Lower leg skin (tissue), 3 donors: ENCODE measurements around the gene BCL11A.

Source experiments
- CTCF ChIP-seq, 3 donors: fragments of 450-650 bp; IDR thresholded peaks; one replicate each; pipeline ENCODE4 v1.5.1; 2016; ENCODE audit warnings: antibody characterized with exemption in 3 of 3, mild to moderate bottlenecking in 3 of 3, moderate library complexity in 2 of 3
- POLR2A ChIP-seq, 2 donors: fragments of 450-650 bp; IDR thresholded peaks; one replicate each; pipeline ENCODE4 v1.6.1; 2016 to 2017; ENCODE audit warnings: antibody characterized with exemption in 2 of 2, mild to moderate bottlenecking in 1 of 2, moderate library complexity in 1 of 2

- TF ChIP-seq CTCF (IDR thresholded peaks at IDR 0.05) (no peak), POLR2A (IDR thresholded peaks at IDR 0.05) (no peak)
Observed at GRCh38 chr2:60440079-60440766, 113.2 kb downstream of the BCL11A start.
